RWPE2 (cell line): ENCODE data around the gene DEXI.

Experiments
- ATAC-seq: fragments of 200-7000 bp; cut with Tn5 transposase; 3 replicates; pipeline ENCODE4 v1.9.1; 2021; ENCODE audit warnings: low read depth
- DNase-seq: peaks from one replicate; pipeline ENCODE4 v3.0.0-alpha.2; 2020; ENCODE audit warnings: low spot score
- H3K27ac ChIP-seq: fragments of 450-650 bp; 2 replicates; pipeline ENCODE4 v1.5.1; 2017; ENCODE audit warnings: mild to moderate bottlenecking; ENCODE audit not compliant: poor library complexity, severe bottlenecking
- H3K27me3 ChIP-seq: fragments of 250-450 bp; sonication (Bioruptor Pico); 2 replicates; pipeline ENCODE4 v1.5.1; 2021; ENCODE audit warnings: mild to moderate bottlenecking, moderate library complexity; ENCODE audit not compliant: insufficient read depth, poor library complexity, severe bottlenecking
- H3K36me3 ChIP-seq: fragments of 250-450 bp; sonication (Bioruptor Pico); 2 replicates; pipeline ENCODE4 v1.5.1; 2020; ENCODE audit warnings: low read depth, mild to moderate bottlenecking, moderate library complexity
- H3K4me1 ChIP-seq: fragments of 250-450 bp; sonication (Bioruptor Pico); 2 replicates; pipeline ENCODE4 v1.5.1; 2021; ENCODE audit warnings: mild to moderate bottlenecking, moderate library complexity; ENCODE audit not compliant: insufficient read depth, poor library complexity, severe bottlenecking
- H3K4me3 ChIP-seq: fragments of 250-450 bp; sonication (Bioruptor Pico); 2 replicates; pipeline ENCODE4 v1.5.1; 2021; ENCODE audit warnings: mild to moderate bottlenecking, moderate library complexity; ENCODE audit not compliant: severe bottlenecking
- H3K9me3 ChIP-seq: fragments of 250-450 bp; sonication (Bioruptor Pico); 2 replicates; pipeline ENCODE4 v1.5.1; 2021; ENCODE audit warnings: mild to moderate bottlenecking, moderate library complexity; ENCODE audit not compliant: severe bottlenecking
- TF ChIP-seq, protein P1 (sequence below): fragments of 450-650 bp; IDR thresholded peaks from one replicate; pipeline ENCODE4 v1.5.1; 2017; ENCODE audit warnings: mild to moderate bottlenecking, moderate library complexity; ENCODE audit not compliant: poor library complexity, severe bottlenecking

Gene DEXI

DNA sequence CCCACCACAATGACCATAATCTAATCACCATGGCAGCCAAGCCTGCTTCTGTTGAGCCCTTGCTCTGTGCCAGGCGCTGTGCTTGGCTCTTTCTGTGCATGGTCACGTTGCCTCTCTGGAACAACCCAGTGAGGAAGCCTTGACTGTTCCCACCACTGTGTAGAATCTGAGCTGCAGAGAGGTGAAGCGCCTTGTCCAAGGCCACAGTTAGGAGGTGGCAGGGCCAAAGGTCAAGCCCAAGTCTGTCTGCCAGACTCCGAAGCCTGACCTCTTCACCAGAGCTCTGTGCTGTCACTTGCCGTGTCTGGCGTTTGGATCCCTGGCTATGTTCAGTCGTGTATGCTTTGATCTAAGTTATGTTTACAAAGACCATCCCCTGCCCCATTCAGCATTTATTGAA is 12.6 kb upstream of the DEXI start:
- TF ChIP-seq, protein P1, sequence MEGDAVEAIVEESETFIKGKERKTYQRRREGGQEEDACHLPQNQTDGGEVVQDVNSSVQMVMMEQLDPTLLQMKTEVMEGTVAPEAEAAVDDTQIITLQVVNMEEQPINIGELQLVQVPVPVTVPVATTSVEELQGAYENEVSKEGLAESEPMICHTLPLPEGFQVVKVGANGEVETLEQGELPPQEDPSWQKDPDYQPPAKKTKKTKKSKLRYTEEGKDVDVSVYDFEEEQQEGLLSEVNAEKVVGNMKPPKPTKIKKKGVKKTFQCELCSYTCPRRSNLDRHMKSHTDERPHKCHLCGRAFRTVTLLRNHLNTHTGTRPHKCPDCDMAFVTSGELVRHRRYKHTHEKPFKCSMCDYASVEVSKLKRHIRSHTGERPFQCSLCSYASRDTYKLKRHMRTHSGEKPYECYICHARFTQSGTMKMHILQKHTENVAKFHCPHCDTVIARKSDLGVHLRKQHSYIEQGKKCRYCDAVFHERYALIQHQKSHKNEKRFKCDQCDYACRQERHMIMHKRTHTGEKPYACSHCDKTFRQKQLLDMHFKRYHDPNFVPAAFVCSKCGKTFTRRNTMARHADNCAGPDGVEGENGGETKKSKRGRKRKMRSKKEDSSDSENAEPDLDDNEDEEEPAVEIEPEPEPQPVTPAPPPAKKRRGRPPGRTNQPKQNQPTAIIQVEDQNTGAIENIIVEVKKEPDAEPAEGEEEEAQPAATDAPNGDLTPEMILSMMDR: no peak
- Histone ChIP-seq H3K4me1 (peaks cover 21% of the 10 kb centered on the region), H3K27ac (no peak overlapping the region), H3K36me3 (no peaks in the 10 kb centered on the region; the same call in 1 of the 2 replicates), H3K4me3 (no peak overlapping the region), H3K9me3 (no peaks in the 10 kb centered on the region), H3K27me3 (no peaks in the 10 kb centered on the region)
- ATAC-seq (no peak), DNase-seq (no peak)

GRCh38 chr16:10951026-10951425 is 8.8 kb upstream of the DEXI start:
- Histone ChIP-seq H3K9me3 (no peaks in the 10 kb centered on the region), H3K4me3 (no peak overlapping the region), H3K4me1 (peaks cover 20% of the 10 kb centered on the region), H3K27me3 (no peaks in the 10 kb centered on the region), H3K27ac (no peak overlapping the region), H3K36me3 (no peaks in the 10 kb centered on the region)
- no peak for DNase-seq
- ATAC-seq: no peak
- TF ChIP-seq, protein P1: no peak

GRCh38 chr16:10950393-10950792 is 8.1 kb upstream of the DEXI start:
- no peaks in the 10 kb centered on the region for H3K27me3 ChIP-seq
- ATAC-seq: peak; percentile 73
- H3K9me3 ChIP-seq: no peaks in the 10 kb centered on the region
- no peaks in the 10 kb centered on the region for H3K36me3 ChIP-seq
- no peak overlapping the region for H3K27ac ChIP-seq
- H3K4me3 ChIP-seq: no peak overlapping the region
- TF ChIP-seq, protein P1: no peak
- no peak for DNase-seq
- peaks cover 27% of the 10 kb centered on the region for H3K4me1 ChIP-seq

GRCh38 chr16:10949424-10949970 is 7.2 kb upstream of the DEXI start:
- H3K4me1 ChIP-seq: peaks cover 30% of the 10 kb centered on the region
- H3K36me3 ChIP-seq: no peaks in the 10 kb centered on the region
- H3K27me3 ChIP-seq: no peaks in the 10 kb centered on the region
- no peak overlapping the region for H3K27ac ChIP-seq
- no peaks in the 10 kb centered on the region for H3K9me3 ChIP-seq
- 0 out of 3 replicates have a peak, but pooled peaks have one; percentile 15 for ATAC-seq
- no peak for DNase-seq
- H3K4me3 ChIP-seq: no peak overlapping the region
- TF ChIP-seq, protein P1: no peak

- TF ChIP-seq, protein P1: no peak
- Histone ChIP-seq H3K9me3 (no peaks in the 10 kb centered on the region), H3K36me3 (no peaks in the 10 kb centered on the region), H3K27me3 (no peaks in the 10 kb centered on the region), H3K4me3 (no peak overlapping the region), H3K4me1 (peaks cover 30% of the 10 kb centered on the region), H3K27ac (no peak overlapping the region)
- ATAC-seq (no peak), DNase-seq (no peak)
Observed at GRCh38 chr16:10947211-10947787, 5.0 kb upstream of the DEXI start.
